HG02642 (cell line): ENCODE measurements around the gene TNIK.
A peak's percentile ranks its signal among the peaks of the same experiment; 100 is the strongest.

Experiments
- ATAC-seq: cut with Tn5 transposase; IDR thresholded peaks from one replicate; pipeline ENCODE4 v1.9.1; 2021; ENCODE audit warnings: mild to moderate bottlenecking; ENCODE audit not compliant: unreplicated experiment, poor library complexity

Gene TNIK

GRCh38 chr3:171219258-171219657 is 240.9 kb downstream of the TNIK start:
- ATAC-seq: no peak

- no peak for ATAC-seq
Measured at GRCh38 chr3:171218069-171218468, 242.1 kb downstream of the TNIK start.

GRCh38 chr3:171213907-171214306 is 246.3 kb downstream of the TNIK start:
- ATAC-seq: no peak

GRCh38 chr3:171213178-171213577 is 247.0 kb downstream of the TNIK start:
- no peak for ATAC-seq

GRCh38 chr3:171212648-171213047 is 247.6 kb downstream of the TNIK start:
- no peak for ATAC-seq

- no peak for ATAC-seq
Measured at GRCh38 chr3:171206283-171206682, 253.9 kb downstream of the TNIK start.

- no peak for ATAC-seq
Measured at GRCh38 chr3:171204942-171205341, 255.3 kb downstream of the TNIK start.

- ATAC-seq: no peak
Measured at GRCh38 chr3:171201825-171202224, 258.4 kb downstream of the TNIK start.

GRCh38 chr3:171200750-171201088 is 259.5 kb downstream of the TNIK start:
- ATAC-seq: no peak

GRCh38 chr3:171200052-171200749 is 260.0 kb downstream of the TNIK start:
- ATAC-seq: no peak

- ATAC-seq: no peak
Measured at GRCh38 chr3:171199473-171199829, 260.8 kb downstream of the TNIK start.

GRCh38 chr3:171198781-171199472 is 261.3 kb downstream of the TNIK start:
- no peak for ATAC-seq

GRCh38 chr3:171195686-171196085 is 264.5 kb downstream of the TNIK start:
- no peak for ATAC-seq

GRCh38 chr3:171194965-171195364 is 265.2 kb downstream of the TNIK start:
- ATAC-seq: no peak

- no peak for ATAC-seq
Measured at GRCh38 chr3:171193693-171194092, 266.5 kb downstream of the TNIK start.

GRCh38 chr3:171192176-171192854 is 267.9 kb downstream of the TNIK start:
- ATAC-seq: no peak

GRCh38 chr3:171190668-171191067 is 269.5 kb downstream of the TNIK start:
- ATAC-seq: no peak

- ATAC-seq: peak; percentile 54
Measured at GRCh38 chr3:171189394-171190080, 270.7 kb downstream of the TNIK start.

GRCh38 chr3:171187706-171188290 is 272.4 kb downstream of the TNIK start:
- ATAC-seq: peak; percentile 46

- ATAC-seq: no peak
Measured at GRCh38 chr3:171186817-171187500, 273.2 kb downstream of the TNIK start.
